ENCODE data around the gene SOX12. TPM values are rescaled to one million over a fixed set of nuclear protein-coding genes. Genes with fewer than 3 reads are reported as not detected.

The SOX12 gene
- total and polyA plus RNA-seq, 2 donors (not counting 1 experiment from before 2014, with no cell fraction given), result 5.3 to 13.6 TPM

DNA sequence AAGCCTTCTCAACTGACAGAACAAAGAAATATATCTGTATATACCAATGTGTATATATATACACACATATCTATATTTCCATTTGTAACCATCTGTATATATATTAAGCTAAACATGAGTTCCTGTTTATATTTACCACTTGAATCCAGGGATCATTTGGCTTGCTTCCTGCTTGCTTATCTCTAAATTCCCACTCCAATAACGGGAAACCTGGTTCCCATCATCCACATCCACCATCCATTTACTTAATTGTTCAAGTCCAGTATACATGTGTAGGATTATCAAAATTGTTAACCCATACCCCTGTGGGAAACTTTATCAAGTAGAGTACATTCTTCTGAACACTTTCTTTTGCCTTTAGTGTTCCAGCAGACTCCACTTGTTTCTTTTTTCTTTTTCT lies 12.5 kb upstream of the SOX12 start:
- Histone ChIP-seq H3K9me3 (ENCODE audit: control extremely low read depth in 1 of 3, control insufficient read depth in 2 of 3, insufficient read depth in 1 of 3, low read length in 2 of 3) (peaks cover 0 to 4% (median 0%) of the 10 kb centered on the region in 3 donors), H2AFZ (ENCODE audit: insufficient read depth, low read depth, low read length, poor library complexity, severe bottlenecking) (no peak overlapping the region), H3K9ac (ENCODE audit: low read length) (no peak overlapping the region), H3K4me3 (ENCODE audit: control extremely low read depth in 1 of 5, extremely low read depth in 1 of 5, insufficient read depth in 1 of 5, low read depth in 2 of 5, low read length in 4 of 5) (no peak overlapping the region), H3K27ac (ENCODE audit: low read length in 2 of 2) (no peak overlapping the region), H3K79me2 (ENCODE audit: control insufficient read depth, insufficient read depth, low read length) (no peaks in the 10 kb centered on the region), H4K20me1 (ENCODE audit: control insufficient read depth, insufficient read depth, low read length, poor library complexity, severe bottlenecking) (no peaks in the 10 kb centered on the region), H3K4me1 (ENCODE audit: control insufficient read depth in 2 of 2, insufficient read depth in 2 of 2, low read length in 2 of 2) (peaks cover 10 to 13% of the 10 kb centered on the region in 2 donors), H3K36me3 (replicated peaks in 1 of 2; ENCODE audit: control extremely low read depth in 1 of 2, control insufficient read depth in 1 of 2, extremely low read depth in 1 of 2, insufficient read depth in 2 of 2, low read length in 1 of 2) (no peaks in the 10 kb centered on the region), H3K27me3 (replicated peaks in 1 of 4; ENCODE audit: control extremely low read depth in 1 of 4, control insufficient read depth in 3 of 4, insufficient read depth in 4 of 4, low read length in 3 of 4) (no peaks in the 10 kb centered on the region), H3K4me2 (replicated peaks; ENCODE audit: low read depth, low read length, poor library complexity, severe bottlenecking) (no peak overlapping the region)
- Mint-ChIP-seq H3K27me3 (no peaks in the 10 kb centered on the region), H3K4me3 (no peak overlapping the region), H3K27ac (no peak overlapping the region), H3K4me1 (peaks cover 16% of the 10 kb centered on the region), H3K9me3 (ENCODE audit: insufficient read depth) (no peaks in the 10 kb centered on the region)
- intact Hi-C loops (cut with micrococcal nuclease), result no loop called here
- DNase-seq (no peak), ATAC-seq (ENCODE audit: low read depth) (no peak)
- ChIA-PET CTCF (no interaction called here), POLR2A (no interaction called here)
- WGBS (ENCODE audit: insufficient coverage), result no CpG with 5 or more reads among the region's 1 CpG
- TF ChIP-seq, protein P1, sequence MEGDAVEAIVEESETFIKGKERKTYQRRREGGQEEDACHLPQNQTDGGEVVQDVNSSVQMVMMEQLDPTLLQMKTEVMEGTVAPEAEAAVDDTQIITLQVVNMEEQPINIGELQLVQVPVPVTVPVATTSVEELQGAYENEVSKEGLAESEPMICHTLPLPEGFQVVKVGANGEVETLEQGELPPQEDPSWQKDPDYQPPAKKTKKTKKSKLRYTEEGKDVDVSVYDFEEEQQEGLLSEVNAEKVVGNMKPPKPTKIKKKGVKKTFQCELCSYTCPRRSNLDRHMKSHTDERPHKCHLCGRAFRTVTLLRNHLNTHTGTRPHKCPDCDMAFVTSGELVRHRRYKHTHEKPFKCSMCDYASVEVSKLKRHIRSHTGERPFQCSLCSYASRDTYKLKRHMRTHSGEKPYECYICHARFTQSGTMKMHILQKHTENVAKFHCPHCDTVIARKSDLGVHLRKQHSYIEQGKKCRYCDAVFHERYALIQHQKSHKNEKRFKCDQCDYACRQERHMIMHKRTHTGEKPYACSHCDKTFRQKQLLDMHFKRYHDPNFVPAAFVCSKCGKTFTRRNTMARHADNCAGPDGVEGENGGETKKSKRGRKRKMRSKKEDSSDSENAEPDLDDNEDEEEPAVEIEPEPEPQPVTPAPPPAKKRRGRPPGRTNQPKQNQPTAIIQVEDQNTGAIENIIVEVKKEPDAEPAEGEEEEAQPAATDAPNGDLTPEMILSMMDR (IDR thresholded peaks at IDR 0.05), result no peak
- TF ChIP-seq EZH2 (IDR thresholded peaks at IDR 0.05; ENCODE audit: borderline replicate concordance, insufficient read depth, low read depth, low read length, poor library complexity, severe bottlenecking), result no peak

DNA sequence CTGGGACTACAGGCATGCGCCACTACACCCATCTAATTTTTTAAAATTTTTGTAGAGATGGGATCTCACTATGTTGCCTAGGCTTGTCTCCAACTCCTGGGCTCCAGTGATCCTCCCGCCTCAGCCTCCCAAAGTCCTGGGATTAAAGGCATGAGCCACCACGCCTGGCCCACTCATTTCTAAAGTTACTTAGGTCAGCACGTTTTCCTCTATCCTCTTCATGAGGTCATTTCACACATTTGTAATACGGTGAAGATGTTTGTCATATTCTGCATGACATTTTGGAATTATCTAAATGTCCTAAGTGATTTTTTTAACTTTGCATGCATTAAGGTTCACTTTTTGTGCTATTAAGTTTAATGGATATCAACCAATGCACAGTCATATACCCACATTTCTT lies 11.9 kb upstream of the SOX12 start:
- no peak for DNase-seq
- Histone ChIP-seq H3K27ac (ENCODE audit: low read length in 2 of 2) (no peak overlapping the region), H3K4me3 (ENCODE audit: control extremely low read depth in 1 of 5, extremely low read depth in 1 of 5, insufficient read depth in 1 of 5, low read depth in 2 of 5, low read length in 4 of 5) (no peak overlapping the region), H3K36me3 (replicated peaks in 1 of 2; ENCODE audit: control extremely low read depth in 1 of 2, control insufficient read depth in 1 of 2, extremely low read depth in 1 of 2, insufficient read depth in 2 of 2, low read length in 1 of 2) (no peaks in the 10 kb centered on the region), H4K20me1 (ENCODE audit: control insufficient read depth, insufficient read depth, low read length, poor library complexity, severe bottlenecking) (no peaks in the 10 kb centered on the region), H3K9me3 (ENCODE audit: control extremely low read depth in 1 of 3, control insufficient read depth in 2 of 3, insufficient read depth in 1 of 3, low read length in 2 of 3) (peaks cover 0 to 4% (median 0%) of the 10 kb centered on the region in 3 donors), H3K27me3 (replicated peaks in 1 of 4; ENCODE audit: control extremely low read depth in 1 of 4, control insufficient read depth in 3 of 4, insufficient read depth in 4 of 4, low read length in 3 of 4) (no peaks in the 10 kb centered on the region), H3K4me1 (ENCODE audit: control insufficient read depth in 2 of 2, insufficient read depth in 2 of 2, low read length in 2 of 2) (peaks cover 10 to 13% of the 10 kb centered on the region in 2 donors), H3K9ac (ENCODE audit: low read length) (no peak overlapping the region), H3K79me2 (ENCODE audit: control insufficient read depth, insufficient read depth, low read length) (no peaks in the 10 kb centered on the region), H3K4me2 (replicated peaks; ENCODE audit: low read depth, low read length, poor library complexity, severe bottlenecking) (no peak overlapping the region), H2AFZ (ENCODE audit: insufficient read depth, low read depth, low read length, poor library complexity, severe bottlenecking) (no peak overlapping the region)
- intact Hi-C loops (cut with micrococcal nuclease), result no loop called here
- Mint-ChIP-seq H3K9me3 (ENCODE audit: insufficient read depth) (no peaks in the 10 kb centered on the region), H3K27ac (no peak overlapping the region), H3K4me1 (peaks cover 16% of the 10 kb centered on the region), H3K4me3 (no peak overlapping the region), H3K27me3 (no peaks in the 10 kb centered on the region)
- CTCF ChIA-PET, result no interaction called here
- WGBS (ENCODE audit: insufficient coverage), result 100% methylated on average over 2 of the region's 5 CpGs
- no peak for TF ChIP-seq EZH2 (IDR thresholded peaks at IDR 0.05; ENCODE audit: borderline replicate concordance, insufficient read depth, low read depth, low read length, poor library complexity, severe bottlenecking)
- TF ChIP-seq, protein P1 (IDR thresholded peaks at IDR 0.05), result no peak
- no peak for ATAC-seq (ENCODE audit: low read depth)
- POLR2A ChIA-PET, result no interaction called here

All from B cell (primary cell).